Retina (tissue), 1 donor: Measurements from ENCODE around the gene CIRBP.
"Not testable (repeated sequence)": the region's sequence is repeated elsewhere in the genome, so short reads cannot be mapped to it uniquely, and the experiment has no call there.

ENCODE experiments used
- DNase-seq: peaks from one replicate; pipeline ENCODE4 v3.0.0-alpha.2; 2016

The CIRBP gene

GRCh38 chr19:1315470-1316166 is 46.5 kb downstream of the CIRBP start:
- DNase-seq: peak; percentile 73

- DNase-seq: no peak
These were observed 47.3 kb downstream of the CIRBP start for GRCh38 chr19:1316466-1316865.

GRCh38 chr19:1317274-1318003 is 48.3 kb downstream of the CIRBP start:
- no peak for DNase-seq

GRCh38 chr19:1318678-1319471 is 49.7 kb downstream of the CIRBP start:
- DNase-seq: peak; percentile 92

- DNase-seq: not testable (repeated sequence)
These were observed 51.1 kb downstream of the CIRBP start for GRCh38 chr19:1320282-1320650.

GRCh38 chr19:1321539-1321938 is 52.4 kb downstream of the CIRBP start:
- DNase-seq: no peak

- no peak for DNase-seq
These were observed 53.3 kb downstream of the CIRBP start for GRCh38 chr19:1322198-1322981.

- DNase-seq: no peak
These were observed 55.2 kb downstream of the CIRBP start for GRCh38 chr19:1324249-1324805.
